ENCODE results near the gene PES1.
"Not testable (repeated sequence)": the region's sequence is repeated elsewhere in the genome, so short reads cannot be mapped to it uniquely, and the experiment has no call there.

Gene PES1

DNA sequence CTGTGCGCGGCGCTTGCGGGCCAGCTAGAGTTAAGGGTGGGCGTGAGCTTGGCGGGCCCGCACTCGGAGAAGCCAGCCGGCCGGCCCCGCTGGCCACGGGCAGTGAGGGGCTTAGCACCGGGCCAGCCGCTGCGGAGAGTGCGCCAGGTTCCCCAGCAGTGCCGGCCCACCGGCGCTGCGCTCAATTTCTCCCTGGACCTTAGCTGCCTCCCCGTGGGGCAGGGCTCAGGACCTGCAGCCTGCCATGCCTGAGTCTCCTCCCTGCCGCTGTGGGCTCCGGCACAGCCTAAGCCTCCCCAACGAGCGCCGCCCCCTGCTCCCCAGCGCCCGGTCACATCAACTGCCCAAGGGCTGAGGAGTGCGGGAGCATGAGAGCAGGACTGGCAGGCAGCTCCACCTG lies 5.2 kb upstream of the PES1 start:
- Histone ChIP-seq H3K4me3 (ENCODE audit: low read depth, low read length) (no peak overlapping the region), H3K36me3 (ENCODE audit: control insufficient read depth, insufficient read depth, low read length) (no peaks in the 10 kb centered on the region), H3K9ac (ENCODE audit: low read depth, low read length) (no peak overlapping the region), H3K4me1 (ENCODE audit: control insufficient read depth, insufficient read depth, low read length) (no peaks in the 10 kb centered on the region), H3K27ac (ENCODE audit: low read depth, low read length) (no peak overlapping the region), H3K9me3 (ENCODE audit: control insufficient read depth, insufficient read depth, low read length) (no peaks in the 10 kb centered on the region), H3K27me3 (ENCODE audit: control insufficient read depth, insufficient read depth, low read length) (peaks cover 8% of the 10 kb centered on the region; the same call in 1 of the 2 replicates)

DNA sequence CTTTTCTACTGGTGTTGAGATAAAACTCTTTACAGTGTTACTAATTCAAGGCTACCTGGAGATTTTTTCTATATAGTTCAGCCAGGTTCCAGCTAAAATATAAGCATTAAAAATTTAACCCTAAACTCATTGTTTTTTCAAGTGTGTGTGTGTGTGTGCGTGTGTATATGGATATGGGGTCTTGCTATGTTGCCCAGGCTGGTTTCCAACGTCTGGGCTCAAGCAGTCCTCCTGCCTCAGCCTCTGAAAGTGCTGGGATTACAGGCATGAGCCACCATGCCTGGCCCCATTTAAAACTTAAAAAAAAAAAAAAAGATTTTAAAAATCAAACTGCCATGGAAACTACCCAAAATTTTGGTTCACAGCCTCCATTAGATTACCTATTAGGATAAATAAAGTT lies 4.5 kb upstream of the PES1 start:
- peaks cover 8% of the 10 kb centered on the region; the same call in 1 of the 2 replicates for H3K27me3 ChIP-seq (ENCODE audit: control insufficient read depth, insufficient read depth, low read length)
- H3K4me1 ChIP-seq (ENCODE audit: control insufficient read depth, insufficient read depth, low read length), result no peaks in the 10 kb centered on the region
- no peak overlapping the region for H3K27ac ChIP-seq (ENCODE audit: low read depth, low read length)
- no peaks in the 10 kb centered on the region for H3K36me3 ChIP-seq (ENCODE audit: control insufficient read depth, insufficient read depth, low read length)
- H3K4me3 ChIP-seq (ENCODE audit: low read depth, low read length), result no peak overlapping the region
- no peaks in the 10 kb centered on the region for H3K9me3 ChIP-seq (ENCODE audit: control insufficient read depth, insufficient read depth, low read length)
- no peak overlapping the region for H3K9ac ChIP-seq (ENCODE audit: low read depth, low read length)

DNA sequence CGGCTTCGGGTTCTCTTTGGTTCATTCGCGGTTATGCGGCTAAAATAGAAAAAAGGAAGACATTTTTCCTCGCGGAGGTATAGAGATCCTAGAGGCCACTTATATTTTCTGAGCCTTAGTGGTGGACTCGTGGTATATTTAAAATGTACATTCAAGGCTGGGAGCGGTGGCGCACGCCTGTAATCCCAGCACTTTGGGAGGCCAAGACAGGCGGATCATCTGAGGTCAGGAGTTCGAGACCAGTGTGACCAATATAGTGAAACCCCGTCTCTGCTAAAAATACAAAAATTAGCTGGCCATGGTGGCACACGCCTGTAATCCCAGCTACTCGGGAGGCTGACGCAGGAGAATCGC lies 627 bp upstream of the PES1 start:
- peaks cover 27% of the 10 kb centered on the region for H3K36me3 ChIP-seq (ENCODE audit: control insufficient read depth, insufficient read depth, low read length)
- not testable (repeated sequence) for H3K27ac ChIP-seq (ENCODE audit: low read depth, low read length); H3K9ac ChIP-seq (ENCODE audit: low read depth, low read length); H3K4me3 ChIP-seq (ENCODE audit: low read depth, low read length); H3K27me3 ChIP-seq (ENCODE audit: control insufficient read depth, insufficient read depth, low read length); H3K9me3 ChIP-seq (ENCODE audit: control insufficient read depth, insufficient read depth, low read length); H3K4me1 ChIP-seq (ENCODE audit: control insufficient read depth, insufficient read depth, low read length)

DNA sequence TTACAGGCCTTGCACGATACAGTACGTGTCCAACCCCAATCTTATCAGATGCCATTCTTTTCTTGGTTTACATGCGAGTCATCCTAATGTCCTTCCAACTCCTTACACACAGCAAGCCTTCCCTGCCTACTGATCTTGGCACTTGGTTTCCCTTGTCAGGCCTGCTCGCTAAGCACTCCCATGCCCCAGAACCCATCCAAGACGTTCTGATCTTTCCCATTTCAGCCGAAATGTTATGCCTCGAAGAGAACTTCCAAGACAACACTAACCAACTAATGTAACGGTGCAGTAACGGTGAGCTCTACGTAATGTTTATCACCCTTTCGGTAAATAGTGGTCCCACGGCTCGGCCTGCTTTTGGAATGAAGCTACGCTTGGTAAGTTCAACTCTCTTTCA lies 521 bp downstream of the PES1 start:
- Histone ChIP-seq H3K4me1 (ENCODE audit: control insufficient read depth, insufficient read depth, low read length) (no peaks in the 10 kb centered on the region), H3K4me3 (ENCODE audit: low read depth, low read length) (peak overlapping the region; percentile 94), H3K36me3 (ENCODE audit: control insufficient read depth, insufficient read depth, low read length) (peaks cover 38% of the 10 kb centered on the region), H3K27me3 (ENCODE audit: control insufficient read depth, insufficient read depth, low read length) (peaks cover 8% of the 10 kb centered on the region; the same call in 1 of the 2 replicates), H3K9ac (ENCODE audit: low read depth, low read length) (peak overlapping the region; percentile 84), H3K27ac (ENCODE audit: low read depth, low read length) (peak overlapping the region; percentile 84), H3K9me3 (ENCODE audit: control insufficient read depth, insufficient read depth, low read length) (no peaks in the 10 kb centered on the region)

DNA sequence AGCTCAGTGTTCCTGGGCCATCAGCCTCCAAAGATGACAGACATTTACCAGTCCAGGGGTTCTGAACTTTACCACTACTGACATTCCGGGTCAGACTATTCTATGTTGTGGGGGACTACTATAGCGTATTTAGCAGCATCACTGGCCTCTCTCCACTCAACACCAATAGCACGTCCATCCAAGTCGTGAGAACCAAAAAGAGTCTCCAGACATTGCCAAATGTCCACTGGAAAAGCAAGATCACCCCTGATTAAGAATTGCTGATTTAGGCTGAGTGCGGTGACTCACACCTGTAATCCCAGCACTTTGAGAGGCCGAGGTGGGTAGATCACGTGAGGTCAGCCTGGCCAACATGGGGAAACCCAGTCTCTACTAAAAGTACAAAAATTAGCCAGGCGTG lies 5.3 kb downstream of the PES1 start:
- no peak overlapping the region for H3K4me3 ChIP-seq (ENCODE audit: low read depth, low read length)
- H3K9ac ChIP-seq (ENCODE audit: low read depth, low read length), result no peak overlapping the region
- H3K9me3 ChIP-seq (ENCODE audit: control insufficient read depth, insufficient read depth, low read length), result no peaks in the 10 kb centered on the region
- H3K36me3 ChIP-seq (ENCODE audit: control insufficient read depth, insufficient read depth, low read length), result peaks cover 85% of the 10 kb centered on the region
- H3K27me3 ChIP-seq (ENCODE audit: control insufficient read depth, insufficient read depth, low read length), result no peaks in the 10 kb centered on the region
- no peak overlapping the region for H3K27ac ChIP-seq (ENCODE audit: low read depth, low read length)
- H3K4me1 ChIP-seq (ENCODE audit: control insufficient read depth, insufficient read depth, low read length), result no peaks in the 10 kb centered on the region

DNA sequence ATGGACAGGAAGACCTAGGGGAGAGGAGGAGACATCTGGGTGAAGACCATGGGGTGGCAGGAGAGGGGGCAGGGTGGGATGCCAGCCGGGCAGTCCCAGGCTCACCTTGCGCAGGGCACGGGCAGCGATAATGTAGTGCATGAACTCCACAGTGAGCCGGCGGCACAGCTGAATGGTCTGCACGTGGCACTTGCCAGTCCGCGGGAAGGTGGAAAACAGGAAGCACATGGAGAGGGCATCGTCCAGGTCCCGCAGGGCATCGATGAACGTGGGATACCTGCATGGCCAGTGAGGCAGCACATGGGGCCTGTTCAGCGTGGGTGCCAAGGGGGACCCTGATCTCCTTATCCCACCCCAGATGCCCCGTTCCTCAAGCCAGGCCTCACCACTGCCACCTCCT lies 7.3 kb downstream of the PES1 start:
- Histone ChIP-seq H3K27me3 (ENCODE audit: control insufficient read depth, insufficient read depth, low read length) (no peaks in the 10 kb centered on the region), H3K27ac (ENCODE audit: low read depth, low read length) (no peak overlapping the region), H3K9me3 (ENCODE audit: control insufficient read depth, insufficient read depth, low read length) (no peaks in the 10 kb centered on the region), H3K36me3 (ENCODE audit: control insufficient read depth, insufficient read depth, low read length) (peaks cover 99% of the 10 kb centered on the region), H3K4me3 (ENCODE audit: low read depth, low read length) (no peak overlapping the region), H3K9ac (ENCODE audit: low read depth, low read length) (no peak overlapping the region), H3K4me1 (ENCODE audit: control insufficient read depth, insufficient read depth, low read length) (no peaks in the 10 kb centered on the region)

DNA sequence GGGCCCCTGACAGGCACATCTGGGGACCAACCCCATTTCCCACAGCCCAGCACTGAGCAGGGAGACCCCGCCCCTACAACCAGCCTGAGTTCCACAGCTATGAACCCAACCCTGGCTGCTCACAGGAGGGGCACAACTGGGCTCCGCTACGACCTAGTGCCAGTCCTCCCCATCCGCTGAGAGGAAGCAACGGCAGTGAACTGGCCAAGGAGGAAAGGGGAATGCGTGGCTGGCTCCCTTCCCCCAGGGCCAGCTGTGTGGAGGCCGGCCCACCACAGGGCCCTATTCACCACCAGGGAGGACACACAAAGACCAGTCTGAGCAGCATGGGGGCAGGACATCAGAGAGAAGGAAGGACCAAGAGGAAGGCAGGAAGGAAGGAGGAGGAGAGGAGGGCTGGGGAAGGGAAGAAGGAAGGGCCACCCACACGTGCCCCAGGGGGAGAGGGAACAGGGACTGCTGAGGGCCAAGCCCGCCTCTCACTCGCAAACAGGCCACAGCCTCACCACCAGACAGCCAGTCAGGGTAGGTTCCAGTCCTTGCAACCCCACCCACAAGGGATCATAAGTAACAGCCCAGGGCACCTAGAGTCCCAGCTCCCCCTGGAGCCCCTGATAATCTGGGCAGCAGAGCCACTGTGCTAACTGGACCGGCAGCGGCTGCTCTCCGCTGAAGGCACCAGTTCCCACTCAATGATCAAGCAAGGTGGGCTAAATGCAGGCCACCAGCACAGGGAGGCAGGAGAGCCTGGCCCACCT lies 8.7 kb downstream of the PES1 start:
- Histone ChIP-seq H3K9me3 (ENCODE audit: control insufficient read depth, insufficient read depth, low read length) (no peaks in the 10 kb centered on the region), H3K4me1 (ENCODE audit: control insufficient read depth, insufficient read depth, low read length) (no peaks in the 10 kb centered on the region), H3K9ac (ENCODE audit: low read depth, low read length) (no peak overlapping the region), H3K27ac (ENCODE audit: low read depth, low read length) (peak overlapping the region; percentile 38), H3K36me3 (ENCODE audit: control insufficient read depth, insufficient read depth, low read length) (peaks cover 99% of the 10 kb centered on the region), H3K4me3 (ENCODE audit: low read depth, low read length) (no peak overlapping the region), H3K27me3 (ENCODE audit: control insufficient read depth, insufficient read depth, low read length) (no peaks in the 10 kb centered on the region)

DNA sequence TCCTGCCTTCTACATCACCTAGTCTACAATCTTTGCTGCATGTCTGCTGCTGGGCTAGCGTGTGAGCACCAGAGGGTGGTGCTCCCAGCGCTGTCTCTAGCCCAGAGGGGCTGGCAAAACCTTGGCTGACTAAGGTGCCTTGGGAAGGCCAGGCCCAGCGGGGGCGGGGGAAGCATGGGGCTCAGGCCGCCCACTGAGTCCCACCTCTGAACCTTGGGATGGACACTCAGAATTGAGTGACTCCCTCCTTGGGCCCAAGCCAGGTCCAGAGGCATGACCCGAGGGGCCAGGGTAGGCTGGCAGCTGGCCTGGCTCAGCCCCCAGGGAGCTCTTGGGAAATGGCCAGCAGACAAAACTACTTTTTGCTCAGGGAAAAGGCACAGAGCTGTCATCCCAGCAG lies 9.7 kb downstream of the PES1 start:
- H3K36me3 ChIP-seq (ENCODE audit: control insufficient read depth, insufficient read depth, low read length), result peaks cover 99% of the 10 kb centered on the region
- no peaks in the 10 kb centered on the region for H3K4me1 ChIP-seq (ENCODE audit: control insufficient read depth, insufficient read depth, low read length)
- no peak overlapping the region for H3K4me3 ChIP-seq (ENCODE audit: low read depth, low read length)

DNA sequence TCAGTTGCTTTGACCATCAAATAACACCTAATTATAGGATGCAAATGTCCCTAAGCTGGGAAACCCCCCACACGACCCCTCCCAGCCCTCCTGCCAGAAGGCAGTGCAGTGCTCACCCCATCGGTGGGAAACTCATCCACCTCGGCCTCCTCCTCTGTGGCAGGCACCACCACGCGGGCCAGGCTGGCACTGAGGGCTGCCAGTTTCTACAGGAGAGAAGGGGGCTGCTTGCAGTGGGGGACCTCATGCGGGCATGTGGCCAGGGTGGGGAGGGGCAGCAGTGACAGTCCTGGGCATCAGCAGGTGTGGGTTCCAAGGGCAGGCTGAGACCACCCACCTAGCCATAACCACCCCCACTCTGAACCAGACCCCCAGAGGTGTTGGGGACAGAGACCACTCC lies 10.8 kb downstream of the PES1 start:
- Histone ChIP-seq H3K27me3 (ENCODE audit: control insufficient read depth, insufficient read depth, low read length) (no peaks in the 10 kb centered on the region), H3K4me1 (ENCODE audit: control insufficient read depth, insufficient read depth, low read length) (no peaks in the 10 kb centered on the region), H3K9me3 (ENCODE audit: control insufficient read depth, insufficient read depth, low read length) (no peaks in the 10 kb centered on the region), H3K4me3 (ENCODE audit: low read depth, low read length) (no peak overlapping the region), H3K27ac (ENCODE audit: low read depth, low read length) (no peak overlapping the region), H3K9ac (ENCODE audit: low read depth, low read length) (no peak overlapping the region), H3K36me3 (ENCODE audit: control insufficient read depth, insufficient read depth, low read length) (peaks cover 99% of the 10 kb centered on the region)

More for the DNA sequence above, 9.7 kb downstream of the PES1 start:
- Histone ChIP-seq H3K27ac (ENCODE audit: low read depth, low read length) (no peak overlapping the region), H3K9ac (ENCODE audit: low read depth, low read length) (no peak overlapping the region), H3K9me3 (ENCODE audit: control insufficient read depth, insufficient read depth, low read length) (no peaks in the 10 kb centered on the region), H3K27me3 (ENCODE audit: control insufficient read depth, insufficient read depth, low read length) (no peaks in the 10 kb centered on the region)

DNA sequence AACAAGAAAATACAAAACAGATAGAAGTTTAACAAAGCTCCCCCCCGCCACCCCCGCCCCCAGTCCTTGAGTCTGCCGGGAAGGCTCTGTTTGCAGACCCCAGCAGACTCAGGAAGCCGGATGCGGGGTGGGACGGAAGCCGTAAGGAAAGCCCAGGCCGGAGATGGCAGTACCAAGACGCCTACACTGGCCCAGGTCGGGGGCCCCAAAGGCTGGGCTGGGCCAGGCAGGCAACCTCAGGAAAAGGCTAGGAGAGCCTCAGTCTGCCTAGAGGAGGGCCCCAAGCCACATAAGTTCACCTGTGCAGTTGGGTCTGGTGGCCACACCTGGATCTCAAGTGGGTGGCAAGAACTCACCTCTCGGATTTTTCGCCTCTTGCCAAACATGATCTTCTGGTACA lies 13.2 kb downstream of the PES1 start:
- Histone ChIP-seq H3K36me3 (ENCODE audit: control insufficient read depth, insufficient read depth, low read length) (peaks cover 81% of the 10 kb centered on the region), H3K4me1 (ENCODE audit: control insufficient read depth, insufficient read depth, low read length) (0 out of 2 replicates have a peak, but pooled peaks cover 7% of the 10 kb centered on the region), H3K27me3 (ENCODE audit: control insufficient read depth, insufficient read depth, low read length) (no peaks in the 10 kb centered on the region), H3K9me3 (ENCODE audit: control insufficient read depth, insufficient read depth, low read length) (no peaks in the 10 kb centered on the region), H3K9ac (ENCODE audit: low read depth, low read length) (no peak overlapping the region), H3K4me3 (ENCODE audit: low read depth, low read length) (no peak overlapping the region), H3K27ac (ENCODE audit: low read depth, low read length) (no peak overlapping the region)

DNA sequence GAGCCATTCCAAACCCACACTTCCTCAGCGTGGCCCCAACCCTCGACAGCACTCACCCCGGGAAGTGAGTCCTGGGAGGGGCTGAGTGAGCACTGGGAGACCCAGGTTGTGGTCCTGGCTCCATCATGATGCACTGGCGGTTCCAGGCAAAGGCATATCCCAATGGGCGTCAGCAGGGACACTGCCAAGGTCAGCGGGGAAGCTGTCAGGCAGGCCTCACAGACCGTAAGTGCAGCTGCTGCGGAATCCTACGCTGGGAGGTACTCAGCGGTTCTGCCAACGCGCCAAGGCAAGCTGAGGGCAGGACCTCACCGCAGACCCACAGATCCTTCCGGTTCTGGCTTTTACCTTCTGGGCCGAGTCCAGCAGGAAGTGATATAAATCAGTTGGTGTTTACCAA lies 15.9 kb downstream of the PES1 start:
- H3K4me1 ChIP-seq (ENCODE audit: control insufficient read depth, insufficient read depth, low read length), result peaks cover 10% of the 10 kb centered on the region
- H3K4me3 ChIP-seq (ENCODE audit: low read depth, low read length), result no peak overlapping the region
- H3K9me3 ChIP-seq (ENCODE audit: control insufficient read depth, insufficient read depth, low read length), result no peaks in the 10 kb centered on the region
- peaks cover 55% of the 10 kb centered on the region for H3K36me3 ChIP-seq (ENCODE audit: control insufficient read depth, insufficient read depth, low read length)
- H3K9ac ChIP-seq (ENCODE audit: low read depth, low read length), result no peak overlapping the region
- no peak overlapping the region for H3K27ac ChIP-seq (ENCODE audit: low read depth, low read length)
- no peaks in the 10 kb centered on the region for H3K27me3 ChIP-seq (ENCODE audit: control insufficient read depth, insufficient read depth, low read length)
